LNCAP (cell line): ENCODE data around the gene PRR18.

Experiments
- CTCF ChIP-seq: fragments of 450-650 bp; IDR thresholded peaks from 2 replicates; pipeline ENCODE4 v1.5.1; 2017; ENCODE audit warnings: mild to moderate bottlenecking

Gene PRR18

GRCh38 chr6:166306378-166307081 is 1.7 kb downstream of the PRR18 start:
- no peak for TF ChIP-seq CTCF

GRCh38 chr6:166305562-166306117 is 2.6 kb downstream of the PRR18 start:
- TF ChIP-seq CTCF = no peak

GRCh38 chr6:166304106-166304505 is 4.1 kb downstream of the PRR18 start:
- TF ChIP-seq CTCF = no peak

GRCh38 chr6:166301611-166302529 is 6.3 kb downstream of the PRR18 start:
- TF ChIP-seq CTCF = no peak

- no peak for TF ChIP-seq CTCF
Measured at GRCh38 chr6:166300357-166300987, 7.7 kb downstream of the PRR18 start.

- TF ChIP-seq CTCF = no peak
Measured at GRCh38 chr6:166297606-166298005, 10.6 kb downstream of the PRR18 start.
